ENCODE measurements around the gene C17orf58. TPM values are rescaled to one million over a fixed set of nuclear protein-coding genes. Genes with fewer than 3 reads are reported as not detected.

The C17orf58 gene
- total and polyA plus RNA-seq, 2 of the 4 experiments (the other 2 are of a cell fraction), result 7.2 to 10.2 TPM

DNA sequence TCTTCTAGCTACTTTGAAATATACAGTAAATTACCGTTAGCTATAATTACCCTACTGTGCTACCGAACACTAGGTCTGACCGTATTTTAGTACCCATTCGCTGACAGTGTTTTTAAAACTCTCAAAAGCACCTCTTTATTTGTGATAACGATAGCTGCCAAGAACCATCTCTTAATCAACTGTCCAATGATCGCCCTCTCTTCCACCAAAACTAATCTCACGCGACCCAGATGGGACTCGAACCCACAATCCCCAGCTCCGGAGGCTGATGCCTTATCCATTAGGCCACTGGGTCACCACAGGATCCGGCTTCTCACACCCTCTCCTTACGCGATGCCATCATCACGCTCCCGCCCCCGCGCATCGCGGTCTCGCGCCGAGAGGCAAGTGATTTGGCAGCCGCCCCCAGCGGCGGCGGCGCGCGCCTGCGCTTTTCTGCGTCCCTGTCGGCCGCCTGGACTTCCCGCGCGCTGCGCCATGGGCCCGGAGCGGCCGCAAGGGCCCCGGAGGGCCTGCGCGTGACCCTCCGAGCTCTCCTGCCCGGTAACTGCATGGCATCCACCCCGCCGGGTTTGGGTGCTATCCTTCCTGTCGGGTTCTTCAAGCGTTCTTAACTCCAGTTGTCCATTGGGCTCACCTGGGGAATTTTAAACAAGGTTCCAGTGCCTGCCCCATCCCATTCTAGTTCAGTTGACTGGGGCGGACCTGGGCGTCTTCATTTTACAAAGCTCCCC, 23.6 kb upstream of the C17orf58 start:
- H3K9ac ChIP-seq (ENCODE audit: low read depth, low read length), result peak overlapping the region; percentile 56
- H3K4me1 ChIP-seq (ENCODE audit: control insufficient read depth, insufficient read depth, low read length), result no peaks in the 10 kb centered on the region
- H3K56ac ChIP-seq (ENCODE audit: extremely low read depth, insufficient read depth, low read length), result peak overlapping the region; percentile 48; the same call in 1 of the 2 replicates
- no TSS peak for BruUV-seq (replicated peaks)
- no peak overlapping the region for H2BK5ac ChIP-seq (ENCODE audit: low read depth, low read length, poor library complexity, severe bottlenecking)
- no peak overlapping the region for H4K5ac ChIP-seq (ENCODE audit: low read depth, low read length)
- H2AK5ac ChIP-seq (ENCODE audit: low read depth, low read length), result no peak overlapping the region
- peak; percentile 98 for ATAC-seq (ENCODE audit: low read depth)
- peak; percentile 94 for DNase-seq
- H3K27ac ChIP-seq (ENCODE audit: insufficient read depth, low read length), result peak overlapping the region; percentile 43; the same call in 1 of the 2 replicates
- peak overlapping the region; percentile 52; the same call in 1 of the 2 replicates for H2BK120ac ChIP-seq (ENCODE audit: low read depth, low read length)
- H3K79me1 ChIP-seq (ENCODE audit: low read depth in 1 of 2, low read length in 2 of 2), result no peaks in the 10 kb centered on the region; a peak in 1 of 4 replicates
- peak overlapping the region; percentile 96 for H2AFZ ChIP-seq (replicated peaks; ENCODE audit: low read length, poor library complexity)
- H4K20me1 ChIP-seq (ENCODE audit: insufficient read depth, low read length), result peaks cover 5% of the 10 kb centered on the region; the same call in 1 of the 2 replicates
- peak overlapping the region; percentile 48 for H3K4me3 ChIP-seq (ENCODE audit: insufficient read depth, low read depth, low read length)
- POLR2A ChIA-PET (ENCODE audit: unreplicated experiment), result interaction anchor here (0.6 kb wide), 1 partner anchor 201 kb away, joined by 3 read pairs; no protein-coding TSS in a partner anchor
- H3K36me3 ChIP-seq (ENCODE audit: control insufficient read depth, insufficient read depth, low read length), result no peaks in the 10 kb centered on the region
- H3K14ac ChIP-seq (replicated peaks; ENCODE audit: low read depth, low read length), result peak overlapping the region; percentile 61; the same call in 1 of the 2 replicates
- H3K23ac ChIP-seq (ENCODE audit: low read depth, low read length), result peak overlapping the region; percentile 84; the same call in 1 of the 2 replicates
- intact Hi-C loops (cut with micrococcal nuclease) (loop anchor here (1.0 kb wide), 1 partner anchor 9 kb away; no protein-coding TSS in a partner anchor), in situ Hi-C loops (cut with MboI; ENCODE audit: low sequenced_read_pairs) (no loop called here), dilution Hi-C loops (cut with HindIII; ENCODE audit: low sequenced_read_pairs, unreplicated experiment) (no loop called here)
- peak overlapping the region; percentile 7; the same call in 1 of the 2 replicates for H4K91ac ChIP-seq (ENCODE audit: insufficient read depth, low read depth, low read length)
- TF ChIP-seq USF2 (IDR thresholded peaks at IDR 0.05; ENCODE audit: low read depth, low read length) (no peak), MXI1 (IDR thresholded peaks at IDR 0.05; ENCODE audit: borderline replicate concordance, low read depth, low read length) (0 out of 2 replicates have a peak, but pooled peaks have one; percentile 25), NFE2L2 (IDR thresholded peaks at IDR 0.05; ENCODE audit: low read depth, low read length) (no peak), FOS (IDR thresholded peaks at IDR 0.05; ENCODE audit: low read depth, low read length) (peak; percentile 99), MAZ (IDR thresholded peaks at IDR 0.05; ENCODE audit: borderline replicate concordance, low read depth, low read length) (peak; percentile 87; the same call in 1 of the 2 replicates), RAD21 (IDR thresholded peaks at IDR 0.05; ENCODE audit: low read length) (no peak), BHLHE40 (IDR thresholded peaks at IDR 0.05; ENCODE audit: low read depth, low read length) (peak; percentile 81), MAFK (IDR thresholded peaks at IDR 0.05; ENCODE audit: low read depth, low read length) (no peak)
- TF ChIP-seq, protein P1, sequence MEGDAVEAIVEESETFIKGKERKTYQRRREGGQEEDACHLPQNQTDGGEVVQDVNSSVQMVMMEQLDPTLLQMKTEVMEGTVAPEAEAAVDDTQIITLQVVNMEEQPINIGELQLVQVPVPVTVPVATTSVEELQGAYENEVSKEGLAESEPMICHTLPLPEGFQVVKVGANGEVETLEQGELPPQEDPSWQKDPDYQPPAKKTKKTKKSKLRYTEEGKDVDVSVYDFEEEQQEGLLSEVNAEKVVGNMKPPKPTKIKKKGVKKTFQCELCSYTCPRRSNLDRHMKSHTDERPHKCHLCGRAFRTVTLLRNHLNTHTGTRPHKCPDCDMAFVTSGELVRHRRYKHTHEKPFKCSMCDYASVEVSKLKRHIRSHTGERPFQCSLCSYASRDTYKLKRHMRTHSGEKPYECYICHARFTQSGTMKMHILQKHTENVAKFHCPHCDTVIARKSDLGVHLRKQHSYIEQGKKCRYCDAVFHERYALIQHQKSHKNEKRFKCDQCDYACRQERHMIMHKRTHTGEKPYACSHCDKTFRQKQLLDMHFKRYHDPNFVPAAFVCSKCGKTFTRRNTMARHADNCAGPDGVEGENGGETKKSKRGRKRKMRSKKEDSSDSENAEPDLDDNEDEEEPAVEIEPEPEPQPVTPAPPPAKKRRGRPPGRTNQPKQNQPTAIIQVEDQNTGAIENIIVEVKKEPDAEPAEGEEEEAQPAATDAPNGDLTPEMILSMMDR (conservative IDR thresholded peaks at IDR 0.05; ENCODE audit: low read depth, low read length), result peak; percentile 39
- no peak overlapping the region for H2BK20ac ChIP-seq (ENCODE audit: low read depth, low read length)
- no peaks in the 10 kb centered on the region for H3K9me3 ChIP-seq (ENCODE audit: control insufficient read depth, insufficient read depth, low read length)
- CTCF ChIA-PET, result interaction anchor here (1.2 kb wide), 1 partner anchor 10 kb away, joined by 4 read pairs; no protein-coding TSS in a partner anchor
- H2AK9ac ChIP-seq (replicated peaks; ENCODE audit: low read depth, low read length, poor library complexity), result peak overlapping the region; percentile 33
- H3K18ac ChIP-seq (ENCODE audit: low read depth, low read length), result no peak overlapping the region
- no peaks in the 10 kb centered on the region for H3K9me1 ChIP-seq (ENCODE audit: insufficient read depth, low read length)
- H3K27me3 ChIP-seq (ENCODE audit: control insufficient read depth, insufficient read depth, low read length), result peaks cover 5% of the 10 kb centered on the region; the same call in 1 of the 2 replicates
- peak overlapping the region; percentile 72 for H3K4ac ChIP-seq (ENCODE audit: low read depth, low read length)
- WGBS, 2 experiments (ENCODE audit: extremely low coverage in 2 of 2, insufficient read length in 1 of 2), result 1% methylated on average over 17 of the region's 51 CpGs; no CpG with 5 or more reads in 1 of the 2 experiments
- H3K4me2 ChIP-seq (ENCODE audit: low read depth, low read length), result peak overlapping the region; percentile 72
- H2BK15ac ChIP-seq (ENCODE audit: low read depth, low read length), result no peak overlapping the region
- H4K8ac ChIP-seq (ENCODE audit: low read depth in 2 of 2, low read length in 2 of 2), result peak overlapping the region; percentile 3 to 89; a peak in 2 of 4 replicates

All from IMR-90 (cell line).